Epidermal melanocyte (primary cell): ENCODE data around the gene NFATC3.

Experiments used
- DNase-seq: peaks from one replicate; pipeline ENCODE4 v3.0.0; 2011; ENCODE audit warnings: low spot score; ENCODE audit not compliant: insufficient read length

NFATC3 gene

GRCh38 chr16:68072038-68072695 lies 13.0 kb upstream of the NFATC3 start:
- DNase-seq, result no peak

GRCh38 chr16:68073902-68074760 lies 11.0 kb upstream of the NFATC3 start:
- no peak for DNase-seq

GRCh38 chr16:68074850-68075555 lies 10.2 kb upstream of the NFATC3 start:
- no peak for DNase-seq

- no peak for DNase-seq
Measured at GRCh38 chr16:68075980-68076379, 9.2 kb upstream of the NFATC3 start.

- no peak for DNase-seq
Measured at GRCh38 chr16:68076560-68076959, 8.6 kb upstream of the NFATC3 start.

- DNase-seq, result no peak
Measured at GRCh38 chr16:68077866-68078700, 7.1 kb upstream of the NFATC3 start.

GRCh38 chr16:68078701-68079375 lies 6.3 kb upstream of the NFATC3 start:
- no peak for DNase-seq

GRCh38 chr16:68079376-68079625 lies 5.9 kb upstream of the NFATC3 start:
- DNase-seq, result no peak

GRCh38 chr16:68079626-68080344 lies 5.4 kb upstream of the NFATC3 start:
- DNase-seq, result no peak

GRCh38 chr16:68081861-68082628 lies 3.1 kb upstream of the NFATC3 start:
- DNase-seq, result no peak

GRCh38 chr16:68082629-68083238 lies 2.4 kb upstream of the NFATC3 start:
- no peak for DNase-seq

GRCh38 chr16:68083239-68083781 lies 1.9 kb upstream of the NFATC3 start:
- no peak for DNase-seq

GRCh38 chr16:68083861-68084503 lies 1.2 kb upstream of the NFATC3 start:
- peak; percentile 43 for DNase-seq

- peak; percentile 81 for DNase-seq
Measured at GRCh38 chr16:68084504-68085258, 489 bp upstream of the NFATC3 start.

- no peak for DNase-seq
Measured at GRCh38 chr16:68086336-68086841, 1.2 kb downstream of the NFATC3 start.

- no peak for DNase-seq
Measured at GRCh38 chr16:68086860-68087268, 1.7 kb downstream of the NFATC3 start.

- DNase-seq, result no peak
Measured at GRCh38 chr16:68087688-68088087, 2.5 kb downstream of the NFATC3 start.
